Endothelial cell of umbilical vein (primary cell): Measurements from ENCODE around the gene GPR155. TPM values are rescaled to one million over a fixed set of nuclear protein-coding genes. Genes with fewer than 3 reads are reported as not detected.
A peak's percentile ranks its signal among the peaks of the same experiment; 100 is the strongest.

Source experiments
- BruUV-seq: library from RNA; stranded (reverse); fragments of 400-500 nt; replicated peaks from 2 replicates; lab custom pipeline; 2021; lab: Mats Ljungman, UMichigan
- CTCF ChIA-PET: fragments of 300-600, 350-600 bp; sonication (Branson Sonifier 250); formaldehyde crosslinking; loops from one replicate; lab custom pipeline; 2021; ENCODE audit warnings: antibody characterized with exemption, inconsistent platforms; lab: Charles Lee
- POLR2A ChIA-PET: fragments of 300-600, 350-600 bp; sonication (Branson Sonifier 250); formaldehyde crosslinking; loops from one replicate; lab custom pipeline; 2021; ENCODE audit warnings: antibody characterized with exemption, inconsistent platforms; lab: Charles Lee
- DNase-seq: peaks from one replicate; pipeline ENCODE4 v3.0.0-alpha.2; 2011; ENCODE audit warnings: low read depth, low spot score
- FAIRE-seq: peaks from 2 replicates; lab custom pipeline; 2011; peaks lifted over from hg19 to GRCh38; lab: Jason Lieb, UNC
- H2AFZ ChIP-seq: 2 replicates; pipeline ENCODE4 v1.6.0; 2012; ENCODE audit warnings: low read depth, low read length, control low read depth, inconsistent platforms
- H3K27ac ChIP-seq: 2 replicates; pipeline ENCODE4 v1.5.1; 2011; ENCODE audit warnings: low read depth, mild to moderate bottlenecking, control low read depth, low read length, moderate library complexity; ENCODE audit not compliant: insufficient read depth
- H3K27me3 ChIP-seq, 2 experiments: 2 replicates each; pipeline versions ENCODE4 v1.6.0 to v1.6.1; 2011; ENCODE audit warnings: low read length in 2 of 2, mixed read lengths in 1 of 2; ENCODE audit not compliant: control insufficient read depth in 2 of 2, insufficient read depth in 2 of 2
- H3K36me3 ChIP-seq, 2 experiments: 2 replicates in 1 of 2; 3 replicates in 1 of 2; pipeline ENCODE4 v1.5.1; 2011; ENCODE audit warnings: low read length in 2 of 2, mild to moderate bottlenecking in 1 of 2, moderate library complexity in 1 of 2; ENCODE audit not compliant: control insufficient read depth in 2 of 2, insufficient read depth in 2 of 2; ENCODE audit errors: extremely low read depth in 1 of 2
- H3K4me1 ChIP-seq: 3 replicates; pipeline ENCODE4 v1.5.1; 2011; ENCODE audit warnings: mild to moderate bottlenecking, low read length; ENCODE audit not compliant: control insufficient read depth, insufficient read depth; ENCODE audit errors: extremely low read depth
- H3K4me2 ChIP-seq: 2 replicates; pipeline ENCODE4 v1.6.1; 2011; ENCODE audit warnings: low read length, control low read depth, mixed read lengths; ENCODE audit not compliant: insufficient read depth
- H3K4me3 ChIP-seq, 3 experiments: fragments of 200-600 bp in 1 of 3; sonication (generic), shearing (Covaris generic) in 1 of 3; replicated peaks in 1 of 3; 2 replicates each; pipeline ENCODE4 v1.5.1; 2011 to 2016; ENCODE audit warnings: control low read depth in 3 of 3, low read length in 3 of 3, mild to moderate bottlenecking in 2 of 3, inconsistent platforms in 1 of 3, low read depth in 1 of 3, moderate library complexity in 1 of 3; ENCODE audit not compliant: insufficient read depth in 1 of 3
- H3K79me2 ChIP-seq: 2 replicates; pipeline ENCODE4 v1.6.0; 2012; ENCODE audit warnings: low read length, inconsistent platforms; ENCODE audit not compliant: control insufficient read depth, insufficient read depth
- H3K9ac ChIP-seq: replicated peaks from 2 replicates; pipeline ENCODE3; 2011; ENCODE audit warnings: low read length, control low read depth; ENCODE audit not compliant: insufficient read depth; ENCODE audit errors: extremely low read depth
- H3K9me1 ChIP-seq: replicated peaks from 3 replicates; pipeline ENCODE4 v1.6.0; 2011; ENCODE audit warnings: mild to moderate bottlenecking, low read length; ENCODE audit not compliant: control insufficient read depth, insufficient read depth; ENCODE audit errors: extremely low read depth
- H3K9me3 ChIP-seq: replicated peaks from 2 replicates; pipeline ENCODE4 v1.5.1; 2012; ENCODE audit warnings: low read length, inconsistent platforms; ENCODE audit not compliant: control insufficient read depth, insufficient read depth
- H4K20me1 ChIP-seq: replicated peaks from 2 replicates; pipeline ENCODE3; 2011; ENCODE audit warnings: mild to moderate bottlenecking, low read length; ENCODE audit not compliant: control insufficient read depth, insufficient read depth; ENCODE audit errors: extremely low read depth
- FOS ChIP-seq: IDR thresholded peaks from 2 replicates; pipeline ENCODE4 v1.6.1; 2011; ENCODE audit warnings: mild to moderate bottlenecking, low read length, moderate library complexity, borderline replicate concordance; ENCODE audit not compliant: insufficient read depth
- GATA2 ChIP-seq: IDR thresholded peaks from 2 replicates; pipeline ENCODE4 v1.7.0; 2011; ENCODE audit warnings: low read depth, mild to moderate bottlenecking, moderate library complexity, mixed read lengths, low read length; ENCODE audit not compliant: insufficient read length, insufficient read depth
- MAX ChIP-seq: IDR thresholded peaks from 2 replicates; pipeline ENCODE4 v1.6.1; 2011; ENCODE audit not compliant: insufficient read depth, insufficient read length
- POLR2A ChIP-seq: IDR thresholded peaks from 2 replicates; pipeline ENCODE4 v1.6.1; 2012; ENCODE audit warnings: low read depth, mild to moderate bottlenecking, control low read depth, low read length
- POLR2AphosphoS5 ChIP-seq: IDR thresholded peaks from 2 replicates; pipeline ENCODE4 v1.6.1; 2012; ENCODE audit warnings: low read depth, mild to moderate bottlenecking, control low read depth, low read length, moderate library complexity; ENCODE audit not compliant: insufficient read depth
- dilution Hi-C: fragments of 300-500 bp; cut with MboI; formaldehyde crosslinking; loops from one replicate; pipeline ENCODE4 v1.15.0; 2019; ENCODE audit warnings: low sequenced_read_pairs; ENCODE audit not compliant: extremely low pct_ligation_motif_present
- intact Hi-C: fragments of 100-400 bp; cut with micrococcal nuclease; formaldehyde crosslinking; loops from one replicate; pipeline ENCODE4 v1.10.0; 2022
- polyA plus RNA-seq, 4 experiments: library from polyadenylated mRNA; depleted of rRNA in 3 of 4; stranded (reverse) in 3 of 4; unstranded in 1 of 4; fragments of >200 nt; gene quantifications; 2 replicates each; pipeline versions ENCODE4 v1.2.1 to v1.2.3, GENCODE V29; 2011 to 2012; ENCODE audit warnings: missing spikeins in 1 of 4
- total RNA-seq: library from RNA; stranded (reverse); gene quantifications from 2 replicates; pipeline ENCODE4 v1.2.3, GENCODE V29; 2021

The GPR155 gene
- total and polyA plus RNA-seq, 2 donors (not counting 3 experiments of a cell fraction or from before 2014, with no cell fraction given): 0.62 to 1.7 TPM

GRCh38 chr2:174487108-174487819 is 435 bp upstream of the GPR155 start:
- peak; percentile 98 for DNase-seq
- Histone ChIP-seq H3K4me2 (peak overlapping the region; percentile 96), H3K4me1 (peaks cover 10% of the 10 kb centered on the region), H3K27me3 (peaks cover 1 to 4% of the 10 kb centered on the region in 2 experiments), H3K27ac (peak overlapping the region; percentile 81), H3K79me2 (no peaks in the 10 kb centered on the region), H3K36me3 (no peaks in the 10 kb centered on the region), H3K9me3 (no peaks in the 10 kb centered on the region), H3K4me3 (peak overlapping the region; percentile 64 to 94 (median 84)), H4K20me1 (no peaks in the 10 kb centered on the region), H3K9me1 (no peaks in the 10 kb centered on the region), H3K9ac (peak overlapping the region; percentile 79), H2AFZ (peak overlapping the region; percentile 100)
- dilution Hi-C loops: no loop called here
- peak; percentile 92 for FAIRE-seq
- ChIA-PET POLR2A (no interaction called here), CTCF (interaction anchor here (0.7 to 3.0 kb wide), 5 partner anchors 22 to 196 kb away, joined by 3 to 18 read pairs (median 3); no protein-coding TSS in a partner anchor)
- intact Hi-C loops: loop anchor here (2.0 to 5.0 kb wide), 2 partner anchors 106 to 680 kb away; partner anchors contain the start of gene ATF2
- TF ChIP-seq MAX: no peak
- TF ChIP-seq GATA2: no peak
- no peak for TF ChIP-seq FOS
- peak; percentile 86 for TF ChIP-seq POLR2A
- peak; percentile 77 for TF ChIP-seq POLR2AphosphoS5
- no TSS peak for BruUV-seq
